Inferior parietal cortex (tissue), 1 donor: Measurements from ENCODE around the gene TNS1.

Experiments
- DNase-seq: peaks from one replicate; pipeline ENCODE4 v3.0.0-alpha.2; 2016; ENCODE audit errors: extremely low spot score

The TNS1 gene

GRCh38 chr2:217930761-217931563 lies 71.8 kb downstream of the TNS1 start:
- DNase-seq: no peak

GRCh38 chr2:217929757-217930707 lies 72.8 kb downstream of the TNS1 start:
- DNase-seq: no peak

DNA sequence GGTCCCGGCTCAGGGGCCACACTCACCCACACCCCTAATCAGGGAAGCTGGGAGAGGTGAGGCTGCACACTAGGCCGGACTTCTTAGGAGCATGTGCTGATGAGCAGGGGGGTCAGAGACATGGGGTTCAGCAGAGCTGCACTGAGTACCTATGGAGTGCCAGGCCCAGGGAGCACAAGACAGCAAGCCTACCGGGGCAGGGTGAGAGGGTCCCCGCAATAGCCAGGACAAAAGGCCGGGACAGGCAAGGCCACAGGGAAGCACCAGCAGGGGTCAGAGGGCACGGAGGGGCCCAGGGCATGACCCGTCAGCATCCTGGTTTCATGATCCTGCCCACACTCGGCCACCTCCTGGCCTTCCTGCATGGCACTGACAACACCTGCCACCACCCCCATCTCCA lies 73.5 kb downstream of the TNS1 start:
- no peak for DNase-seq

DNA sequence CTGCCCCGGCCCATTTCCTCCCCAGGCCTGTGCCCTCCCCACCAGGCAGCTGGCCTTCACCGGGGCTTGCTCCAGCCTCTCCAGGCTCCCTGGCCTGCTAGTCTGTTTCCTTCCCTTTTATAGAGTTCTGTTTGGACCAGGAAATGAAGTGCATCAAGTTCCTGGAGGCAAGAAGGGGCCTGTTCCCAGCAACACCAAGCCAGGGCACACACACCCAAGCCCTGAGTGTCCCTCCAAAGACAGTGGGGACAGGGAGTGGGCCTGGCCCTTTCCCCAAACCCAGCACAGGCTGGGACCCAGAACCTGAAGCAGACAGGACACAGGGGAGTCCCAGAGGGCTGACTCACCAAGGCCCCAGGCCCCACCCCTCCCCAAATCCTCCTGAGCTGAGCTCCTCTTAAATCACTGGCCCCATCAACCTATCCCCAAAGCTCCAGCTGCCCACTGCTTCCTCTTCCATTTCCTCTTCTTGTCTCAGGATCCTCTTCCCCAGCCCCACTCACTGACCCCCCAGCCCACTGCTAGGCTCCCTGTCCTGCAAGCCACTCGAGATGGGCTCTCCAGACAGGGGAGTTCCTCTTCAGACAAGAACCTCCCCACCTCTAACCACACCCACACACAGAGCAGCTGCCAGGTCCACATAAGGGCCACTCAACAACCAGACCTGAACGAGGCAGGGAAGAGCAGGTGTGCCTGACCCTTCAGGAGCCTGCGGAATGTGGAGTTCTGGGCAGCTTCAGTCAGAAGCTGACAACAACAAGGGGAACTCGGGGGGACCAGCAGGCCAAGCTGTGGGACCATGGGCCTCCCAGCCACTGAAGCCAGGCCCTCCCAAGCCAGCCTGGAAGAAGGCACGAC lies 74.2 kb downstream of the TNS1 start:
- no peak for DNase-seq

GRCh38 chr2:217927601-217928323 lies 75.0 kb downstream of the TNS1 start:
- no peak for DNase-seq

- no peak for DNase-seq
These were observed 76.0 kb downstream of the TNS1 start for GRCh38 chr2:217926801-217927200.

- DNase-seq: no peak
These were observed 78.4 kb downstream of the TNS1 start for GRCh38 chr2:217924346-217924901.

- no peak for DNase-seq
These were observed 79.6 kb downstream of the TNS1 start for GRCh38 chr2:217923007-217923686.

DNA sequence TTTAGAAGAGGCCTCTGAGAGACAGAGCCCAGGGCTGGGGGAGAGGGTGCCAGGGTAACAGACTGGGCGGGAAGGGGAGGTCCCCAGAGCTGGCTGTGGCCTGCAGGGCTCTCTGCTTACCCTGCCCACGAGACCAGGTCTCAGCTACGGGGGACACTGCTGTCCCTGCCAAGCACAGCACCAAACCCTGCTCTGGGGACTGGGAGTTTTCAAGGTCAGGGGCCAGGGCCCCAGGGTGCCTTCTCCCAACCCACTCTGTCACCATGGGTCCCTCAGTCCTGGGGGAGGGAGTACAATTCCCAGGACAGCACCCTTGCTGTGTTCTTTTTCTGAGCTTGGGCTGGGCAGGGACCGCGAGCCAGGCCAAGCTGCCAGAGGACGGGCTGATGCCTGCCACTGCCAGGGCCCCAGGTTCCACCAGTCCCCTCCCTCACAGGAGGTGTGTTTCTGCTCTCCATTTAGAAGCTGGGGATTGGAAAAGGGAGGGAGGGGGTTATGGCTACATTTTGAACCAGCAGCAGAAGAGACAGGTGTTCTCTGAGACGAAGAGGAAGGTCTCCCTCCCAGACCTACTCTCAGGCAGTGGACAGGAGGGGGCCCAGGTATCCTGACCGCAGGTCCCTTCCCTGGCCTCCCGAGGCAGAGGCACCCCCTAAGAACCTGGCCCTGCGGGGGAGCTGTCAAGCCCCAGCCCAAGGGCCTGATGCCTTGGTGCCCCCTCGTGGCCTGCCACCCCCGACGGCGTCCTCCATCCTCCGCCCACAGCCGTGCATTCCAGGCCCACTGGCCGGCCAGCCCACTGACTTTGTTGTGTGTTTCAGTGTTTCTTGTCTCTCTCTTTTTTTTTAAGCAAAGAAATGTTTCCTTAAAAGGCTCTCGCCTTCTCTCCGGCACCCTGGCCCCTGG lies 80.4 kb downstream of the TNS1 start:
- no peak for DNase-seq

DNA sequence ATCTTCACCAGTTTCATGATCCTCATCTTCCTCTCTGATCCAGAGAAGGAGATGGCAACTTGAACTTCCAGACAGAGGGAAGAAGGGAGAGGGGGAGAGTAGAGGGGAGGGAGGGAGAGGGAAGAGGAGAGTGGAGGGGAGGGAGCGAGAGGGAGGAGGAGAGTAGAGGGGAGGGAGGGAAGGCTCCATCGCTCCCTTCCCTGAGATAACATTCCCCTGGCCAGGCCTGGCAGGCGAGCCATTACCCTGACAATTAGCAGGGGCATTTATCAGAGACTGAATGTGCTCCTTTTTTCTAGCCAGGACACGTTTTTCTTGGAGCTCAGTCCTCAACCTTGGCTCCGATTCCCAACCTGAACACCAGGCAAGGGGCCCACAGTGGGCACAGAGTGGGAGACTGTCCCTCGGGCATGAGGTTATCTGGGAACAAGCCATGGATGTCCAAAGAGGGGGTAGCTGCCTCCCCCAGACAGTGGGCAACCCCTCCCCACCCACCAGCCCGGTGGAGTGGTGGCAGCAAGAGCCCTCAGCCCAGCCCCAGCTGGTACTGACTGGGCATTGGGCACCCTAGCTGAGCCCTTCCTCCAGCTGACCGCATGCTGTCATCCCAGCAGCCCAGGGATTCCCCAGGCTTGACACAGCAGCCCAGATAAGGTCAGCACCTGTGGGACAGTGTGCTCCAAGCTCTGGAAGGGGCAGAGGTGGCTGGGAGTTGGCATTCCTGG lies 81.8 kb downstream of the TNS1 start:
- DNase-seq: no peak

DNA sequence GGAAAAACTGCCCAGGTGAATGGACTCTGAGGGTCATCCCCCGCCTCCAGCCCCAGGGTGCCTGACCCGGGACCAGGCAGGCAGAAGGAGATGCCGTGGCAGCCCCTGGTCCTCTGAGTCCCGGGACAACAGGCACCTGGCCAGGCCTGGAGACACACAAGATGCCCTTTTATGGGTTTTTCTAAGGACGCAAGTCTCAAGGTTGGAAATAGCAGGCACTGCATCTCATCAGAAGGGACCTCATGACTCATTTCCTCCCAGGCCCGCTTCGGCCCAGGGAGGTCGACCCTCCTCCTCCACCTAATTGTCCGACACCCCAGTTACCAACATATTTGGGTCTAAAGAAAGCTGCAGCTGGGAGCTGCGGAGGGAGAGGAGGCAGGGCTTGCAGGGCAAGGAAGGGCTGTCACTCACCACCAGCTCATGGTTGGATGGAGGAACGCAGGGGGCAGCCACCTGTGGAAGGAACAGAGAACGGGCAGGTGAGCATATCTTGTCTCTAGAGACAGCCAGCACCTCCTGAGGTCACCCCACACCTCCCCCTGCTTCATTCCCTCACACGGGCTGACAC lies 82.9 kb downstream of the TNS1 start:
- no peak for DNase-seq

- DNase-seq: no peak
These were observed 83.6 kb downstream of the TNS1 start for GRCh38 chr2:217919204-217919603.

GRCh38 chr2:217918308-217919024 lies 84.3 kb downstream of the TNS1 start:
- no peak for DNase-seq

GRCh38 chr2:217916504-217917254 lies 86.1 kb downstream of the TNS1 start:
- DNase-seq: no peak

GRCh38 chr2:217915706-217916105 lies 87.1 kb downstream of the TNS1 start:
- DNase-seq: no peak

- no peak for DNase-seq
These were observed 87.9 kb downstream of the TNS1 start for GRCh38 chr2:217914878-217915277.

DNA sequence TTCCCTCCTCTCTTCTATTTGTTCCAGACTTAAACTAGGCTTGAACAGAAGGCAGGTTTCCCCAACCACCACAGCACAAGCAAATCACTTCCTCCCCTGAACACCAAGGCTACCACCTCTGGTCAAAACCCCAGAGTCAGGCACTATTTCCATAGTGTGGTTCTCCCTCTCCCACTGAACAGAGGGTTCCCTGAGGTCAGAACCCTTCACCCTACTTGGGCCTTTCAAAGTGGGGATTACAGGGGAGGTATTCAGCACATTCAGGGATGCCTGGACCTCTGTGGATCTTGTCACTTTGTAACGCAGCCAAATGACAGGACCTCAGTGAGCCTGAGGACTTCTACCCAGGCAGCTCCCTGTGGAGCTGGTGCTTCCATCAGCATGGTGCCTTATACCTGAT lies 88.7 kb downstream of the TNS1 start:
- no peak for DNase-seq
